NCI-H187 (cell line): ENCODE measurements around the gene CD83.
A peak's percentile ranks its signal among the peaks of the same experiment; 100 is the strongest.
"Not testable (repeated sequence)": the region's sequence is repeated elsewhere in the genome, so short reads cannot be mapped to it uniquely, and the experiment has no call there.

Experiments
- DNase-seq, 2 experiments: peaks; one replicate each; lab custom pipeline; 2025; lab: John Stamatoyannopoulos, UW

Gene CD83

DNA sequence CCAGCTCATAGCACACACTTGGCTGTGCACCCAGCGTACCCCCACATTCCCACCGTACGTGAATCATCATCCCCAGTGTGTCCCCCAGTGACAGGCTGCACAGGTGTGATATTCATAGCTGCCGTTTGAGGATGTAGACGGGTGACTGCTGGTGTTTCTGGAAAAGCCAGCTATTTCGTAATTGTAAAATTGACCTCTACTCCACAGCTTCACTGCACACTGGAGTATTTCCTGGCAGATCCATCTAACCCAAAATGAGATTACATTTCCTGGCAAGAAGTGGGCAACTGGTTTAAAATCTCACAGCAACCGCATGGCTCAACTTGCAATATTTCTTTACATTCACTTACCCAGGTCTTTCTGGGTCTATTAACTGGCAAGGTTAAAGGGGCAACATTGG is 30.3 kb downstream of the CD83 start:
- no peak for DNase-seq

DNA sequence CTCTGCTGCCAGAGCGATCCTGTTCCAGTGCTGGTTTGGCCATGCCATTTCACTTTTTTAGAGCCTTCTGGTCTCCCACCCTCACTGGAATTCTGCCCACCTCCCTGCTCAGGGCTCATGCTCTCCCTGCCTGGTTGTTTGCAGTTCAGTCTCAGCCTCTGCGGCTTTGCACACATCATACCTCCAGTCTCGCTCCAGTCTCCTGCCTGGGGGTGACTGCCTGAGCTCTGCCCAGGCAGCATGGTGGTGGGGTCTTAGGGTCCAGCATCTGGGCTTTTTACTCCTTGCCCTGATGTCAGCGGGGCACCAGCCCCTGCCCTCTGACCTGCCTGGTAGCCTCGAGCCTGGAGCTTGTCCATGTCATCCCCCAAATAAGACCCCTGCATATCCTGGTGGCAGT is 30.9 kb downstream of the CD83 start:
- DNase-seq, result no peak

DNA sequence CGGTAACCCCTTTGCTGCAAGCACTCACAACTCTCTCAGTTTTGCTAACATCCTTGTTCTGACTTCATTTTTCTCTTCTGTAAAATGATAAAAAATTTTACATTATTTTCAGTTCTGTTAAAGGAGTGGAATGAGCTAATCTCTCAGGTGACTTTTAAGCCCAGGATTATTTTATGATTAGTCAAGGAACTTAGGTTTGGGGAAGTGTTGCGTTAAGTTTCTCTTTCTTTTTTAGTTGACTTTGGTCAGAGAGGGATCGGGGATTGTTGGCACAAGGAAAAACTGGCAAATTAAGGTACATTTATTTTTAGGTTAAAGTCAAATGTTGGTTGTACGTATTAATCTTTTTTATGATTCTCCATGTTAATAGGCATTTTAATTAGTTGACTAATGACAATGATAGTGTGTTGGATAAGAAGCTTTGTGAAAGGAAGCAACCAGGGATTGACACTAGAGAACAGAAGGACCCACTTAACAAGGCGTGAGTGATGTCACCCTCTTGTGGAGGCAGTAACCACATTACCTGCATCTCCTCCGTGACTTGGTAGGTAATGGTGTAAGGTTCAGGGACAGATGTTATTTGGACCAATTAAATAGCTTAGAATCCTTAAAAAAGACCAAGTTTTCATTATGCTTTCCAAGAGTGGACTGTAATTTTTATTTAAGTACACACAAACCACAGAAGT is 31.6 kb downstream of the CD83 start:
- DNase-seq, result peak; percentile 10 to 34

DNA sequence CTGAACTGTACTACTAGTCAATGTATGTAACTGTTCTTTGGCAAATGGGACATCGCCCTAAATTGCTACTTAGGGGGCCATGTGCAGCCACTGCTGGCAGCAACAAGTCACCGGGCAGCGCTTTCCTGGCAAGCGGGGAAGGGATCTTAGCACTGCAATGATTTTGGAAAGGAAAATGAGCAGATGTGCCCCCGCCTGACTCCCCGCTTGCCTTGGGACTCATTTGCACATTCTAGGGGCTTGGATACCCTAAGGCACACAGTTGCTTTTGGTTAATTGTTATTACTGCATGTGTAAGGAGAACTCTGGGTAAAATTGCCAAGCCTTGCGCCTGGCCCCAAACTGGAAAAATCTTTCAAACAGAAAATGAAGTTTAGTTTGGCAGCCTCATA is 32.2 kb downstream of the CD83 start:
- no peak for DNase-seq

DNA sequence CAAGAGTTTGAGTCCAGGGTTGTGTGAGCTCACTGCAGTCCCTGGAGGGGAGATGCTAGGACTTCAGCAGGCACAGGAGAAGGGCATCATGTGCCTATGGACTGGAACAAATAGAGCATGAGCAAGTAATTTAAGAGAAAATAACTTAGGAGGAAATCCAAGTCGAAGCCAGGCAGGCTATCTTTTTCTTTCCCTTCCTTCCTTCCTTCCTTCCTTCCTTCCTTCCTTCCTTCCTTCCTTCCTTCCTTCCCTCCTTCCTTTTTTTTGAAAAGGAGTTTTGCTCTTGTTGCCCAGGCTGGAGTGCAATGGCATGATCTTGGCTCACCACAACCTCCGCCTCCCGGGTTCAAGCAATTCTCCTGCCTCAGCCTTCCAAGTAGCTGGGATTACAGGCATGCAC is 33.7 kb downstream of the CD83 start:
- not testable (repeated sequence) for DNase-seq

DNA sequence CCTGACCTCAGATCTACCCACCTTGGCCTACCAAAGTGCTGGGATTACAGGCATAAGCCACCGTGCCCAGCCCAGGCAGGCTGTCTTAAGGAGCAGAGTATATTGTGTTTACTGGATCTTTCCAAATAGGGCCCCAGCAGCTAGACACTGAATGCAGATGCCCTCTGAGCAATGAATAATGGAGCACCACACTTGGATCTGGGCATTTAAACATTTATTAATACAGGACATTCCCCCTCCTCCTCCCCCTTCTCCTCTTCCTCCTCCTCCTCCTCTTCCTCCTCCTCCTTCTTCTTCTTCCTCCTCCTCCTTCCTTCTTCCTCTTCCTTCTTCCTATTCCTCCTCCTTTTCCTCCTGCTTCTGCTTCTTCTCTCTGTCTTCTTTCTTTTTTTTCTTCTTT is 34.2 kb downstream of the CD83 start:
- DNase-seq, result no peak

DNA sequence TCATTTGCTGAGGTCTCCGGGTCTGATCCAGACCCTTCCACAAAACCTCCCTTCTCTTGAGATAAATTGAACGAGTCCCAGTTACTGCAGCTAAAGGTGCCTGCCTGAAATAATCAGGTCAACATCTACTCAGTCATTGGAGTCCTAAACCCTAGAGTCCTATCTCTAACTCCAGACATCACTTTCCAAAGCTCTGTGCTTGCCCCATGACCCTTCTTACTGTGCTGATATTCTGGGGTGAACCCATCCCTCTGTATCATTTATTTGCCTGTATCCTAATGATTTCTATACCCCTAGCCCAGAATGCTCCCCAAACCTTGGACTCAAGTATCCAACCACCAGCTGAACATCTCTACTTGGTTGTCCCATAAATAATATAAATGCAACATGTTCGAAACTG is 35.7 kb downstream of the CD83 start:
- DNase-seq, result no peak

DNA sequence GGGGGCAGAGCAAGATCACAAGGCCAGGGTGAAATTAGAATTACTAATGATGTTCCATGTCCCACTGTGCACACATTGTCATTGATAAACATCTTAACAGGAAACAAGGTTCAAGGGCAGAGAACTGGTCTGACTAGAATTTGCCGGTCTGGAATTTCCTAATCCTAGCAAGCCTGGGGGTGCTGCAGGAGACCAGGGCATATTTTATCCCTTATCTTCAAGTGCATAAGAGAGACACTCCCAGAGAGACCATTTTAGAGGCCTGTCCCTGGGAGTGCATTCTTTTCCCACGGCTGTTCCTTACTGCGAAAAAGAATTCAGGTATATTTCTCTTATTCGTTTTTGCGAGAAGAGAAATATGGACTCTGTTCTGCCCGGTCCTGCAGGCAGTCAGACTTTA is 41.5 kb downstream of the CD83 start:
- DNase-seq, result no peak

DNA sequence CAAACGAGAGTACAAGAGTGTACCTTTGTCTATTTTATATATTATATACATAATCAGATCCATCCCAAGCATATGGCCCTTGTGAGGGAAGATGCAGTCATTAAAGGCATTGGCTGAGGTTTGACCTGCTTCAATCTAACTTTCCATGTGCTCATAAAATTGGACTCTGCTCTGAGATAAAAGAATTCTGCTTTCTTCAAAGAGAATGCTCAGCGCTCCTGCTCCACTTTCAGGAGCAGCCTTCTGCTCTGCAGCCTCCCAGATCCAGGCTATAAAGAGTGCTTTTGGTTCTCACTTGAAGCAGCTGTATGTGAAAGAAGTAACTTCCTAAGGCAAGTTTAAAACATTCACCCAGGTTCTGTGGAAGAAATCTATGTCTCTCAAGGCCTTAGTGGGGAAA is 45.3 kb downstream of the CD83 start:
- DNase-seq, result no peak

DNA sequence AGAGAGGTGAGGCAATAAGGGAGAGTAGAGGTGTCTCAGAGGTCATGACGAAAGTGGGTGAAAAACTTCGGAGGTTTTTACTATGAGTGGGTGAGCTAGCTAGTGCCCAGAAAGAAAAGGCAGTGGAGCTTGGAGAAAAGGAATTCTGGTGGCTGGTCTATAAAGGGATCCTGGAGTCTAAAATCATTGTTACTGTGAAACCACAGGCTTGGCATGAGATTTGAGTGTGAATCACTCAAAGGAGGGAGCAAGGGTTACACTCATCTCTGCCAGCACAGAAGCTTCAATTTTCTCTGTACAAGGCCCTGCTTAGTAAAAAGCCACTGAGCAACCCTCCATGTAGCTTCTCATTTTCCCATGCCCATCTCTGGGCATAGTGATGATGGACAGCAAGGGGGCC is 47.5 kb downstream of the CD83 start:
- DNase-seq, result no peak

DNA sequence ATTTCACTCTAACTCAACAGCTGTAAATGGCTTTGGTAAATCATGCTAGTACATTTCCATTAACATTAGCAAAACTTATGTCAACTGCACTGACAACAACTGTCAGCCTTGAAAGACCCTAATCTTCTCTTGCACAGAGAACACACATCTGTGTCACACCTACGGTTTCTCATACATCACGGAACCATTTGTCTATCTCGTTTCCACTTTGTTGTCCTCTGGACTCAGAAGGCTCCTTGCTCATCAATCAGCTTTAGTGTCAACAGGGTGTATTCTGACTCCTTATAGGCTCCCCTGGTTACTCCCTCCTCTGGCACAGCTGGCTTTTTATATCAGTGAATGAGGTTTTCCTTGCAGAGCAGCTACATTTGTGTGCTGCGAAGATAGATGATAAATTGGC is 49.3 kb downstream of the CD83 start:
- no peak for DNase-seq

DNA sequence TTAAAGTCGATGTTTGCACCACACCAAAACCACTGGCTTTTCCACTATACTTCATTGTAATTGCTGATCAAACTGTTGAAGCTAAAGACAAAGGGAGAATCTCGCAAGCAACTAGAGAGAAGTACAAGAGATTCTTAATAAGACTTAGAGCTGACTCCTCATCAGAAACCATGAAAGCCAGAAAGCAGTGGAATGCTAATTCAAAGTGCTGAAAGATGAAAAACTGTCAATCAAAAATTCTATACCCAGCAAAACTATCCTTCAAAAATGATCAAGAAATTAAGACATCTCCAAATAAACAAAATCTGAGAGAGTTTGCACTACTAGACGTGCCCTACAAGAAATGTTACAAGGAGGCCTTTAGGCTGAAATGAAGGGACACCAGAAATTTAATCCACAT is 52.6 kb downstream of the CD83 start:
- no peak for DNase-seq

DNA sequence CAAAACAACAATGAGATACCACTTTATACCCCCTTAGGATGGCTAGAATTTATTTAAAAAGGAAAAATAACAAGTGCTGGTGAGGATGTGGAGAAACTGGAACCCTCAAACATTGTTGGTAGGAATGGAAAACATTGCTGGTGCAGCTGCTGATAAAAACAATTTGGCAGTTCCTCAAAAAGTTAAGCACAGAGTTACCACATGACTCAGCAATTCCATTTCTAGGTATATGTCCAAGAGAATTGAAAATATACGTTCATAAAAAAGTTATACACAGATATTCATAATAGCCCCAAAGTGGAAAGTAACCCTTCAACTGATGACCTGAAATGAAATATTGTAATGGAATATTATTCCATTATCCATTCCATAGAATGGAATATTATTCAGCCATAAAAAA is 55.0 kb downstream of the CD83 start:
- no peak for DNase-seq

DNA sequence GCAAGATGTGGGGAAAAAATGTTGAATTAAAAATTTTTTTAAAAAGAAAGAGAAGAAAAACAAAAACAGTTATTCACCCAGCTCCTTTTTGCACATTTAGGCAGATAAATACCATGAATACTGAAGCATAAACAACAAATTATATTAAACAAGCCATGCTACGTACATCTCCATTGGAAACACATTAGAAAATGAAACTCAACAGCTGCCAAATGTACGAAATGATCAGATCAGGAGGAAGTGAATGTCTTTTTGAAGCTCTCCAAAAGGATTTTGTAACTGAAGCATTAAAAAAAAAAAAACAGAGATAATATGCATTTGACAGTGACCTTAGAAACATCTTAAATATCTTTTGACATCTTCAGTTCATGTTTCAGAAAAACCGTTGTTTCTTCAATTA is 56.7 kb downstream of the CD83 start:
- no peak for DNase-seq

DNA sequence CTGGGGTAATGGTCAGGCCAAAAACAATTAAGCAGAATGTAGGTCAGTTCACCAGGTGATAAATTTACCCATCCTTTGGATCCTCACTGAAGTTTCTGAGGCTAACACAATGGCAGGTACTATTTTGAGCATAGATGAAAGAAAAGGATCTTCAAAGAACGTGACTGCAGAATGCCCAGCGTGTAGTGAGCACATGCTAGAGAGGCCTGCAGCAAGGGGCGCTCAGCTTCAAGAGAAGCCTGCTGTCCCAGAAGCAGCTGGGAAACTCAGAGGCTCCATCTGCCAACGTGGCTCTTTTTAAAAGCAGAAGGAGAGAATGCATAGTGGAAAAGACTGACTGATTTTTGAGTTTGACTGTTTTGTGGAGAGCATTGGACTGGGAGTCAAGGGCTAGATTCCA is 57.4 kb downstream of the CD83 start:
- no peak for DNase-seq

DNA sequence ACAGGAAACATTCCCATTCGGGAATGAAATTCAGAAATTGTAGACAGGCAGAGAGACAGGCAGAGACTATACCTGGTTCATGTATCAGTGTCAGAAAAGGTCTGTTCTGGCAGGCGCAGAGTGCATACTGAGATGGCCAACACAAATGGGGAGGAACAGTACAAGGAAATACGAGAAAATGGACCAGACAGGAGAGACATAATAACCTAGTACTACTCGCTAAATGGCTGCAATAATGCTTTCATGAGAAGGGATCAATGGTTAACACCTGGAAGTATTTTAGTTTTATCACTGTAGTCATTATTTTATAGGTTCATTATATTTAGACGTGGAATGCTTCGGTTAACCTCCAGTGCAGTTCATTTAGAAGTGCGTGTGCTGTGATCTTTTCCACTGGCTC is 58.9 kb downstream of the CD83 start:
- no peak for DNase-seq

DNA sequence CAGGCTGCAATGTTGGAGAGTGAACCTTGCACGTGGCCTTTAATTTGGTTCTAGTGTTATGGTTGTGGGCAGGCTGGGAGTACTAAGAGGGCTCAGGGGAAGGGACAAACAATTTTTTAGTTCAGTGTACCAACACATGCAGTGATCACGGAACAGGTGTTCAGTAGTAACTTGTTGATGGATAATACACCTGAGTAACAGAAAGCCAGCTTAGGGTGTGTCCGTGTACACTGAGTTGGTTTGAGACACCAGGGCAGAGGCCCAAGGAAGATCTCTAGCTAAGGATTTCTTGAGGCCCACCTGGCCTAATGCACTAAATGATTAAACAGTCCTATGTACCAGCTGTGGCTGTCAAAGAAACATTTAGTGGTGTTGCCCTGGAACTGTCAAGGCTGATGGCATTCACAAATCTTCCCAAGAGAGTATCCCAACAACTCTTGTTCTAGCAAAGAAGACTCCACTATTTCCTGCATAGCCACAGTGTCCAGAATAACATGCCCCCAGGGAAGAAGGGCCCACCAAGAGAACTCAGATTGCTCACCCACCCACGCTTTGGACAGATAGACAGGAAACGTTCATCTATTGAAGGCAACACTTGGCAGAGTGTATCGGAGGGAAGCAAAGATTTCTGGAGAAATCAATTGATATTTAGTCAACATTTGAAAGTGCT is 60.0 kb downstream of the CD83 start:
- DNase-seq, result no peak

DNA sequence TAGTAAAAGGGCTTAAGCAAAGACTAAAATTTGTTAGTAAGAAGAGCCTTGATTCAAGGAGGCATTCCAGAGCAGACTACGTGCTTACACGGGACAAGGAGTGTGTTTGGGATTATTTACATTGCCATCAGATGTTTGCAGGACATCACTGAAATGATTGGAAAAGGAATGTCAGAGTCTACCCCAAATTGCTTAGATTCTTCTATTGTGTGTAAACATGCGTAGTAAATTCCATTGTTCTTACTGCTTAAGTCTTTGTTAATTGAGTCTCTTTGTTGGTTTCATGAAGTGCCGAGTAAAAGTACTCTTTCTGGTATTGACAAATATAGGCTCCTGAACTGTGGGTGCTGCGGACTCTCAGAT is 60.5 kb downstream of the CD83 start:
- no peak for DNase-seq

DNA sequence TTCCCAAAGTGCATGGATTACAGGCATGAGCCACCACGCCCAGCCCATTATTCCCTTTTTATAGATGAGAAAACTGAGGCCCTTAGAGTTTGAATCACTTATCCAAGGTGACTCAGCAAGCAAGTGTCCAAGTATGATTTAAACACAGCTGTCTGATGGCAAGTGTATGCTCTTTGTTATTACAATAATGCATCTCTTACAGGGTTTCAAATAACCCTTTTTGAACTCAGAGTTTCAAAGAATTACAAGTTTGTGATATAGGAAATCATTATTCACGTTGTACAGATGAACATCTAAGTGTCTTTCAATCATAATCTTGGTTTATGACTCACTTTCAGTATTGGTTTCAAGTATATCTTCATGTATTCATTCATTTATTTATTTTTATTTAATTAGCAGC is 63.0 kb downstream of the CD83 start:
- no peak for DNase-seq

DNA sequence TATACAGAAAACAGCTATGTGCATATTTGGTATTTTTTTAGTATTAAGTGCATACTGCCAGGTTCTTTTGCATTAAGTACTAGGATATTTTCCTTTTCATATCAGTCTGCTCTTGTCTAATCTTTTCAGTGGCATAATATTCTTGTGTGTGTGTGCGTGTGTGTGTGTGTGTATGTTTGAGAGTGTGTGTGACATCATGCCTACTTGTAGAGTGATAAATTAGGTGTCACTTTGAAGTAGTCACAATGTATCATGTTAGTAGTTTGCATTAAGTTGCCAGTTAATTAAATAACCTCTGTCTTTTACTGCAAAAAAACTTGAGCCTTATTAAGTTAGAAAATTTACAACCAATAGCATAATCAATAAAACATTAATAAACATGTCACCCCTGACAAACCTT is 65.3 kb downstream of the CD83 start:
- no peak for DNase-seq
